Ovary (tissue), 3 donors: ENCODE data around the gene LAMB4.

ENCODE experiments used
- CTCF ChIP-seq, 3 donors: fragments of 450-650 bp in 2 of 3; fragments of 200-600 bp in 1 of 3; IDR thresholded peaks; one replicate each; pipeline versions ENCODE4 v1.5.1 to v1.8.0; 2016 to 2022; ENCODE audit warnings: antibody characterized with exemption in 3 of 3, mild to moderate bottlenecking in 1 of 3
- POLR2A ChIP-seq: fragments of 450-650 bp; IDR thresholded peaks from one replicate; pipeline ENCODE4 v1.6.1; 2017; ENCODE audit warnings: antibody characterized with exemption, mild to moderate bottlenecking, moderate library complexity
- donor health status: DM: no; HTN: no; CAD: no.

- TF ChIP-seq CTCF (IDR thresholded peaks at IDR 0.05): no peak
- no peak for TF ChIP-seq POLR2A
Observed at GRCh38 chr7:108008240-108008639, 121.9 kb downstream of the LAMB4 start.
